HG02885 (cell line): ENCODE measurements around the gene TBX6.
"Not testable (repeated sequence)": the region's sequence is repeated elsewhere in the genome, so short reads cannot be mapped to it uniquely, and the experiment has no call there.

ENCODE experiments used
- ATAC-seq: cut with Tn5 transposase; IDR thresholded peaks from one replicate; pipeline ENCODE4 v1.9.1; 2021; ENCODE audit warnings: mild to moderate bottlenecking; ENCODE audit not compliant: unreplicated experiment, poor library complexity

Gene TBX6

GRCh38 chr16:30091474-30092372 lies at the start of gene TBX6:
TBX6 (minus strand) TSS chr16:30091924; CDS start chr16:30091193, 731 bp downstream.
- peak; percentile 72 for ATAC-seq

GRCh38 chr16:30139583-30140481 lies 48.1 kb upstream of the TBX6 start:
- no peak for ATAC-seq

- ATAC-seq = no peak
These were observed 46.2 kb upstream of the TBX6 start for GRCh38 chr16:30137897-30138296.

GRCh38 chr16:30136971-30137605 lies 45.4 kb upstream of the TBX6 start:
- no peak for ATAC-seq

GRCh38 chr16:30132591-30132990 lies 40.9 kb upstream of the TBX6 start:
- no peak for ATAC-seq

- no peak for ATAC-seq
These were observed 40.2 kb upstream of the TBX6 start for GRCh38 chr16:30131869-30132475.

- ATAC-seq = no peak
These were observed 36.3 kb upstream of the TBX6 start for GRCh38 chr16:30127993-30128392.

- not testable (repeated sequence) for ATAC-seq
These were observed 34.0 kb upstream of the TBX6 start for GRCh38 chr16:30125690-30126089.

GRCh38 chr16:30124985-30125379 lies 33.3 kb upstream of the TBX6 start:
- ATAC-seq = no peak

GRCh38 chr16:30122604-30123160 lies 31.0 kb upstream of the TBX6 start:
- peak; percentile 6 for ATAC-seq

GRCh38 chr16:30121741-30122571 lies 30.2 kb upstream of the TBX6 start:
- ATAC-seq = no peak

GRCh38 chr16:30120340-30121105 lies 28.8 kb upstream of the TBX6 start:
- ATAC-seq = no peak

- no peak for ATAC-seq
These were observed 27.7 kb upstream of the TBX6 start for GRCh38 chr16:30119428-30119827.

- no peak for ATAC-seq
These were observed 26.0 kb upstream of the TBX6 start for GRCh38 chr16:30117768-30118167.

GRCh38 chr16:30116291-30117207 lies 24.8 kb upstream of the TBX6 start:
- no peak for ATAC-seq

GRCh38 chr16:30115238-30115637 lies 23.5 kb upstream of the TBX6 start:
- ATAC-seq = no peak

GRCh38 chr16:30114833-30115232 lies 23.1 kb upstream of the TBX6 start:
- not testable (repeated sequence) for ATAC-seq
